Stimulated activated CD4-positive, alpha-beta T cell treated with anti-CD3 and anti-CD28 coated beads, Interleukin-4, amount 100 ng/mL, for 24 hours (primary cell): Measurements from ENCODE around the gene PHF1.

Experiments used
- DNase-seq: peaks from one replicate; pipeline ENCODE4 v3.0.0-alpha.2; 2020

PHF1 gene

DNA sequence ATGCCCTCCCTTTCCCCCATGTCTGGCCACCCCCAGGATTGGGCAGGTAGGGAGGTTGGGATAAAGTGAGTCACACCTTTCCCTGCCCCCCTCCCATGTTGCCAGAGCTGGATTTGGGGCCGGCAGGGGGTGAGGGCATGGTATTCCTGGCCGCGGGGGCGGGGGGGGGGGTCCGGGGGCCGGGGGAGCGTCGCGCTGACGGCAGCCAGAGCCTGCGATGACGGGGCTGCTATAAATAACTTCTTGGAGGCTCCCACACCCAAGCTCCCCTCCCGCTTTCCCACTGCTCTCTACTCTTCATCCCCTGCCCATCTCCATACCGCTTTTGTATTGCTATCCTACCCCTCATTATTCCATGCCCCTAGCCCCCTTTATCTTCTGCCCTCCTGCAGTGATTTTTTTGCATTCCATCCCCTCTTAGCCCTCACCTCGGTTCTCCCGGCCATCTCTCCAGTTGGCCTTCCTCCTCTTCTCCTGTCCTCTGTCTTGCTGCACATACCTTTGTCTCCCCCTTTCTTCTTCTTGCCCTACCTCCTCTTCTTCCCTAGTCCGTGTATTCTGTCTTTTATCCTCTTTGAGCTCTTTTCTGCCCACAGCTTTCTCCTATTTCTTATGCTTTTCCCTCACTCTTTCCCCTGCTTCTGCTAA, 22.9 kb downstream of the PHF1 start:
- no peak for DNase-seq

DNA sequence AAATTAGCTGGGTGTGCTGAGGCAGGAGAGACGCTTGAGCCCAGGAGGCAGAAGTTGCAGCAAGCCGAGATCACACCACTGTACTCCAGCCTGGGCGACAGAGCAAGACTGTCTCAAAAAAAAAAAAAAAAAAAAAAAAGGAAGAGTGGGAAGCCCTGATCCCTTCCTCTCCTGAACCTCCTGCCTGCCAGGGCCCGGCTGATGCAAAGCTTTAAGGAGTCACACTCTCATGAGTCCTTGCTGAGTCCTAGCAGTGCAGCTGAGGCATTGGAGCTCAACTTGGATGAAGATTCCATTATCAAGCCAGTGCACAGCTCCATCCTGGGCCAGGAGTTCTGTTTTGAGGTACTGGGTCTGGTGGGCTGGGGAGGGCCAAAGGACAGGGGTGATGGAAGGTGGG, 24.1 kb downstream of the PHF1 start:
- DNase-seq: no peak

DNA sequence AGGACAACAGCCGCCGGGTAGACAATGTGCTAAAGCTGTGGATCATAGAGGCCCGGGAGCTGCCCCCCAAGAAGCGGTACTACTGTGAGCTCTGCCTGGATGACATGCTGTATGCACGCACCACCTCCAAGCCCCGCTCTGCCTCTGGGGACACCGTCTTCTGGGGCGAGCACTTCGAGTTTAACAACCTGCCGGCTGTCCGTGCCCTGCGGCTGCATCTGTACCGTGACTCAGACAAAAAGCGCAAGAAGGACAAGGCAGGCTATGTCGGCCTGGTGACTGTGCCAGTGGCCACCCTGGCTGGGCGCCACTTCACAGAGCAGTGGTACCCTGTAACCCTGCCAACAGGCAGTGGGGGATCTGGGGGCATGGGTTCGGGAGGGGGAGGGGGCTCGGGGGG, 26.9 kb downstream of the PHF1 start:
- DNase-seq: no peak

DNA sequence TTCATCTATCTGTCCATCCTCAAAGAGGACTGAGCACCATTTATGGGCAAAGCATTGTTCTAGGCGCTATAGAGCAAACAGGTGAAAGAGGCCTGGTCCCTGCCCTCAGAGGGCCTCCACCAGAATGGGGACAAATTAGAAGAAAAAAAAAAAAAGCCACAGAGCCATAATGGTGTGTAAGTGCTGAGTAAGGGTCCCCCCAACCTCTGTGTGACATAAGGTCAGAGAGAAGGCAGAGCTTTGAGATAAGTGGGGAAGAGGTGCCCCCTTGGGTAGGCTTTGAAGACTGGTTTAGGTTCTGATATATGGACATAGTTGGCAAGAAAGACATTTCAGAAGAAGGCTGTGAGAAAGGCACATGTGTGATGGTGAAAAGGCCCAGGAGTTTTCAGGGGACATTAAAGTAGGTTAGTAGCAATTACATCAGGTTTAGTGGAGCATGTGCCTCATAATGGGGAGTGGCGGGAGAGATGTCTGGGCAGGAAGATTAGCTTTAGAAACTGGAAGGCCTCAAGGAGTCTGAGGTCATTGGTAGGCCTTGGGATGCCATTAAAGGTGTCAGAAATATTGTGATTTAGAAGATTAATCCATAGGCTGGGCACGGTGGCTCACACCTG, 28.3 kb downstream of the PHF1 start:
- no peak for DNase-seq

GRCh38 chr6:33439956-33440648, 29.3 kb downstream of the PHF1 start:
- DNase-seq: no peak

- DNase-seq: no peak
These were observed 30.0 kb downstream of the PHF1 start for GRCh38 chr6:33440649-33441309.

DNA sequence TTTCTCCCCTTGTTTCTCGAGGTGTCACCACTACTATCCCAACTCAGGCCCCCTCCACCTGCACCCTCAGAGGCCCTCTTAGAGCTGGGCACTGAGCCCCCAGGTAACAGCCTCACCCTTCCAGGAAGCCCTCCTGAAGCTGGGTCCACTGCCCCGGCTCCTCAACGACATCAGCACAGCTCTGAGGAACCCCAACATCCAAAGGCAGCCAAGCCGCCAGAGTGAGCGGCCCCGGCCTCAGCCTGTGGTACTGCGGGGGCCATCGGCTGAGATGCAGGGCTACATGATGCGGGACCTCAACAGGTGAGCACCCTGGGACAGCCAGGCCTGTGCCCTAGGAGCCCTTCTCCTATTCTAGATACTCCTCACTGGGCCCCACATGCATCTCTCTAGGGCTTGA, 30.6 kb downstream of the PHF1 start:
- no peak for DNase-seq

DNA sequence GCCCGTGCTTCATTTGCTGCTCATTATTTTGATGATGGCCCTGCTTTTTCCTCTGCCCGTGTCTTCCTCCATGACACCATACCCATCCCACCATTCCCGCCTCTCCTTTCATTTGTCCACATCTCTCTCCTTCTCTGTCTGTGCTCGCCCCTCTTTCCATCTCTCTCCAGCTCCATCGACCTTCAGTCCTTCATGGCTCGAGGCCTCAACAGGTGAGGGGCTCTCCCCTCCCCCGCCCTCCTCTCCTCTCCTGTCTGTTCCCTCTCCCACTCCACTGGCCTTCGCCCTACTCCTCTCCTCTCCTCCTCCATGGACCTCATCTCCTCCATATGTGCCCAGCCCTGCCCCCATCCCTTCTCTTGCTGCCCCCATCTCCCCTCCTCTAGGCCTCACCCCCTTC, 31.5 kb downstream of the PHF1 start:
- DNase-seq: no peak

GRCh38 chr6:33443025-33443424, 32.2 kb downstream of the PHF1 start:
- DNase-seq: no peak

DNA sequence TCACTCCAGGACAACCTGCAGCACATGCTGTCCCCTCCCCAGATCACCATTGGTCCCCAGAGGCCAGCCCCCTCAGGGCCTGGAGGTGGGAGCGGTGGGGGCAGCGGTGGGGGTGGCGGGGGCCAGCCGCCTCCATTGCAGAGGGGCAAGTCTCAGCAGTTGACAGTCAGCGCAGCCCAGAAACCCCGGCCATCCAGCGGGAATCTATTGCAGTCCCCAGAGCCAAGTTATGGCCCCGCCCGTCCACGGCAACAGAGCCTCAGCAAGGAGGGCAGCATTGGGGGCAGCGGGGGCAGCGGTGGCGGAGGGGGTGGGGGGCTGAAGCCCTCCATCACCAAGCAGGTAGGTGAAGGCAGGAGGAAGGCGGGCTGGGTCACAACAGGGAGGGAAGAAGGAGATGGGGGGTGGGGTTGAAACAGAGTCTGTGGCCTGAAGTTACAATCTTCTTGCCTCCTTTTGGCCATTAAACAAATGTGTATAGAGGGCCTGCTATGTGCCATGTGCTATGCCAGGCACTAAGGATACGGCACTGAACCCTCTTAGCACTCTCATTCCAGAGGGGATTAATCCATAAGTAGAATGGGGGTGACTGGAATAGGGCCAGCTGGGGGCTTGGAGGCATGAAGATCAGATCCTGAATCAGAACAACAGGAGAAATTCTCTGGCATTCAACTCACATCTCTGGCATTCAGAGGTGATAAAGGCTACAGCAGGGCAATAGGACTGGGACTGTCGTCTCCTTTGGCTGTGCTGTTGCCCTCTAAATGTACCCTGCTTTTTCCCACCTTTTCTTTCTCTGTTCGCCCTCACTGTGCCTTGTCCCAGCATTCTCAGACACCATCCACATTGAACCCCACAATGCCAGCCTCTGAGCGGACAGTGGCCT, 33.0 kb downstream of the PHF1 start:
- DNase-seq: no peak

DNA sequence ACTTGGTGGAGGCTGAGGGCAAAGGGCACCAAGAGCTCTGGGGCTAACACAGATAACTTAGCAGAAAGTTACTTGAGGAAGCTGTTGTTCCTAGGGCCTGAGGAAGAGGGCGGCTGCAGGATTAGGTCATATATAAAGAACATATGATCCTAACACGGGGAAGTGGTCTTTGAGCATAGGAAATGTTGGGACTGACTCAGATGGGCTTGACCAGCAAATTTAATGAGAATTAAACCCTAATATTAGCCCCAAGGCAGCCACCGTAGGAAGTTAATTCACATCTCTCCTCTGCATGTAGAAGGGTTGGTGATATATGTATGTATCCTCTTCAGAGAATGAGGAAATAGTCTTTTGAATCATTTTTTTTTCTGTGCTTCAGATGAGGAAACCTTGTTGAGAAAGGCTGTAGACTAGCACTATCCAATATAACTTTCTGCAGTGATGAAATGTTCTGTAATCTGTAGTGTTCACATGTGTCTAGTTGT, 34.3 kb downstream of the PHF1 start:
- no peak for DNase-seq

- DNase-seq: no peak
These were observed 35.5 kb downstream of the PHF1 start for GRCh38 chr6:33446356-33446755.

- no peak for DNase-seq
These were observed 39.6 kb downstream of the PHF1 start for GRCh38 chr6:33450434-33450833.

DNA sequence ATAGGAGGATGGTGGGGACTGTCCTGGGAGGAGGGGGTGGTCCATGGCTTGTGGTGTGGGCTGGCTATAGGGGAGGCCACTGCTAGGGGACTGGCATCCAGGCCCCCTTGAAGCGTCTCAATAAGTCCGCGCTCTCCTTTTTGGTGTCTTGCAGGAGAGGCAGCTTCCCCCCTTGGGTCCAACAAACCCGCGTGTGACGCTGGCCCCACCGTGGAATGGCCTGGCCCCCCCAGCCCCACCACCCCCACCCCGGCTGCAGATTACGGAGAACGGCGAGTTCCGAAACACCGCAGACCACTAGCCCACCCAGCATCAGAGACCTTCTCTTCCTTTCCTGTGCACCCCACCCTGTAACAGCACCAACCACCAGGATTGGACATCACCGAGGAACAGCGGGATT, 40.8 kb downstream of the PHF1 start:
- no peak for DNase-seq

- no peak for DNase-seq
These were observed 41.7 kb downstream of the PHF1 start for GRCh38 chr6:33452496-33452895.

DNA sequence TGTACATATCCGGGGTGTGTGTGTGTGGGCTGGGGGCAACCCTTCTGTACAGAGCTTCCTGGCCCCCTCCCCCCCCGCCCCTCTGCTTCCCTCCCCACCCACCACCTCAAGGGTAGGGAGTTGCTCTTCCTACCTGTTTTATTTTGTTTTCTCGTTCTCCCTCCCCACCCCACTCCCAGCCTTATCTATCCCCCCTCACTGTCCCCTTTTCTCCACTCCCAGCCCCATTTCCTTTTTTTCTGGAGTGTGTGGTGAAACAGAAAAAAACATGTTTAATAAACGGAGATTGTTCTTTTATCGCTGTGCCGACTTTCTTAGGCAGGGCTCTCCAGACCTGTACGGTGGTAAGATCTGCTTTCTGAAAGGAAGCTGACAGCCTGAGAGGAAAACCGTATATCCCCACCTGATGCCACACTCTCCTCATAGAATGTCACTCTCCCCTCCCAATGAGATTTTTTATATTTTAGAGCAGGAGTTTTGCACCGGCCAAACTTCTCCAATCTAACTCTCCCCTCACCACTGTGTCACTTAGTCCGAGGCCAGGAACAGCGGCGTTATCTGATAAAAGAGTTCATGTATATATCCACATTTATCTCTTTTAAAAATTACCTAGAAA, 42.7 kb downstream of the PHF1 start:
- DNase-seq: no peak

- DNase-seq: peak; percentile 95
These were observed 43.5 kb downstream of the PHF1 start, which contains the start of gene ZBTB9 for GRCh38 chr6:33454009-33454946. Gene ZBTB9 (plus strand): TSS chr6:33454576. CDS start chr6:33455101, 525 bp downstream.

GRCh38 chr6:33455051-33455450, 44.2 kb downstream of the PHF1 start:
- no peak for DNase-seq

- DNase-seq: no peak
These were observed 45.3 kb downstream of the PHF1 start for GRCh38 chr6:33456156-33456555.

DNA sequence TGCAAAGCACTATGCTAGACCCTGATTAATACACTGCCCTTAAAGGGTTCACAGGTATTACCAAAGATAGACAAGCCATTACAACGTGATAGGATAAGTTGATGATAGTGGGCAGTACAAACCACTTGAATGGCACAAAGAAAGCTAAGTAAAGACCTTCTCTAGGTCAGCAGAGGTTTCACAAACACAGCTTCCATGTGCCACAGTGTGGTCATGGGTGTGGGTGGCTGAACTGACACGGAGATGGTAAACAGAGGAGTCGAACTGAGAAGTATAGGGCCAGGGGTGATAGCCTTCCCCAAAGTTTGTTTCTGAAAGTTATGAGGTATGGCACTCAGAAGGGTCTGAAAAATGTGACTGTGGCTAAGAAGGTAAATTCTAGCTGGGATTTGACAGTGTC, 47.9 kb downstream of the PHF1 start:
- DNase-seq: no peak

DNA sequence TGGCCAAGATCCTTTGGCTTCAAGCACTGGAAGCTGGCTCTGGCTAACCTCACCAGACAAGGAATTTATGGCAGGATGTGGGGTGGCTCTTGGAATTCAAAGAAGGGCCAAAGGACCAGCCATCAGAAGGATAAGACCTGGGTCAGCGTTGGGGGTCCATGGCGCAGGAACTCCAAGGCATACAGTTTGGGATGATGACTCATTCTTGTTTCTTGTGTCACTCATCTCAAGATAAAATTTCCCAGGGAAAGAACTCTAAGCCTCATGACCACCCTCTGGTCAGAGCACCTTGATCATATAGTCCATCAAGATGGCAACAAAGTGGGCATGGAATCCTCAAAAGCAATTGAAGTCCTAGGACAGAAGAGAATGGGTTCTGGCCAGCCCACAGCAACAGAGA, 48.4 kb downstream of the PHF1 start:
- DNase-seq: no peak
